GM18861 (cell line): ENCODE results near the gene CCDC74A.
A peak's percentile ranks its signal among the peaks of the same experiment; 100 is the strongest.
"Not testable (repeated sequence)": the region's sequence is repeated elsewhere in the genome, so short reads cannot be mapped to it uniquely, and the experiment has no call there.

Experiments used
- ATAC-seq: cut with Tn5 transposase; IDR thresholded peaks from one replicate; pipeline ENCODE4 v1.9.1; 2021; ENCODE audit not compliant: unreplicated experiment

CCDC74A gene

GRCh38 chr2:131498321-131498973 is 29.2 kb upstream of the CCDC74A start:
- ATAC-seq = peak; percentile 85

GRCh38 chr2:131503587-131503986 is 24.1 kb upstream of the CCDC74A start:
- ATAC-seq = not testable (repeated sequence)

DNA sequence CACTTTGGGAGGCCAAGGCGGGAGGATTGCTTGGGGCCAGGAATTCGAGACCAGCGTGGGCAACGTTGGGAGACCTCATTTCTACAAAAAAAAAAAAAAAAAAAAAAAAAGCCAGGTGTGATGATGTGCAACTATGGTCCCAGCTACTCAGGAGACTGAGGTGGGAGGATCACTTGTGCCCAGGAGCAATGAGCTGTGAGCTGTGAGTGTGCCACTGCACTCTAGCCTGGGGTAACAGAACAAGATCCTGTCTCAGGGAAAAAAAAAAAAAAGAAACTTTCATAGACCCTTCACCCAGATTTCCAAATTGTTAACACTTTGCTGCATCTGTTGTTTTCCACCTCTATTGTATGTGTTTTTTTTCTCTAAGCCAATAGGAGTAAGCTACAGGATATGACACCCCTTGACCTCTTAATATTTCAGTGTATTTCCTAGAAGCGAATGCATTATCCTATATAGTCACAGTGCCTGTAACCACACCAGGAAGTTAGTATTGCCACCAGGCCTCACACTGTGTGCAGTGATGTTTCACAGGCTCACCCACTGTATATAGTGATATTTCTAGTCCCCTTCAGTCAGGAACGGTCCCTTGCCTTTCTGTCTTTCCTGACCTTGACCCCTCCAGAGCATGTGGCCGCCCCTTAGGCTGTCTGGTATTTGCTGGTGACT is 23.5 kb upstream of the CCDC74A start:
- not testable (repeated sequence) for ATAC-seq

GRCh38 chr2:131509615-131510014 is 18.1 kb upstream of the CCDC74A start:
- ATAC-seq = no peak

GRCh38 chr2:131511291-131511968 is 16.3 kb upstream of the CCDC74A start:
- ATAC-seq = not testable (repeated sequence)

DNA sequence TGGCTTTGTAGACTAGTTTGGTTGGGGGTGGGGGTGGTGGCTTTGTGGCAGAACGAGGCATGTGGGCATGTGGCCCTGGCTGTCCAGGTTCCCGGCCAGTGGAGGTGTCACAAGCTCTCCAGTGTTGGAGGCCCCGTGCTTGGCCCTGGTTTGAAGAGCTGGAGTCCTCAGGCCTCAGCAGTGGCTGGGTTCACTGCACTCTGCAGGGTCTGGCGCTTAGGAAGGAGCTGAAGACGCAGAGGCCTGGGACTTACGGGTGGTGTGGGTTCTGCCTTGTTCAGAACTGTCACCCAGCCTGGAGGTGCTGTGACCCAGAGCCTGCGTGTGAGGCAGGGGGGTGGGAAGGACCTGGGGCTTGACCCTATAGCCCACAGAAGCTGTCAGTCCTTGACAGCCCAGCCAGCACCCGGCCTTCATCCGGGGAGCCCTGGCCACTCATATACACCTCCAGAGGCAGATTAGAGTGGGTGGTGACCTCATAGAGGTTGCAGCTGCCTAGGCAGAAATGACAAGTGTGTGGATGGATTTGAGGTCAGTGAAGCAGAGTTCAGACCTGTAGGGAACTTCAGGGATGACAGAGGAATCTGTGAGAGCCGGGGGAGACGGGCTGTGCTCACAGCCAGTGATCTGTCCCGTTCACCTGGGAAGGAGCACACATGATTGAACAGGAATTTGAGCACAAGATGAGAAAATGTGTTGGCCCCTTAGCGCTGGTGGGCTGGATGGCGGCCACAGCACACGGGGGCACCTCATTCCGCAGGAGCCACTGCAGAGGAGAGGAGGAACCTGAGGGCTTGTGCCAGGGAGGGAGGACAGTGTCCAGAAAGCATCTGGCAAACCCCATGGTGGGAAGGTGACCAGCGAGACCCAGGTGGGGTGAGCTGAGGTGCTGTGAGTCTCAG is 15.5 kb upstream of the CCDC74A start:
- not testable (repeated sequence) for ATAC-seq

DNA sequence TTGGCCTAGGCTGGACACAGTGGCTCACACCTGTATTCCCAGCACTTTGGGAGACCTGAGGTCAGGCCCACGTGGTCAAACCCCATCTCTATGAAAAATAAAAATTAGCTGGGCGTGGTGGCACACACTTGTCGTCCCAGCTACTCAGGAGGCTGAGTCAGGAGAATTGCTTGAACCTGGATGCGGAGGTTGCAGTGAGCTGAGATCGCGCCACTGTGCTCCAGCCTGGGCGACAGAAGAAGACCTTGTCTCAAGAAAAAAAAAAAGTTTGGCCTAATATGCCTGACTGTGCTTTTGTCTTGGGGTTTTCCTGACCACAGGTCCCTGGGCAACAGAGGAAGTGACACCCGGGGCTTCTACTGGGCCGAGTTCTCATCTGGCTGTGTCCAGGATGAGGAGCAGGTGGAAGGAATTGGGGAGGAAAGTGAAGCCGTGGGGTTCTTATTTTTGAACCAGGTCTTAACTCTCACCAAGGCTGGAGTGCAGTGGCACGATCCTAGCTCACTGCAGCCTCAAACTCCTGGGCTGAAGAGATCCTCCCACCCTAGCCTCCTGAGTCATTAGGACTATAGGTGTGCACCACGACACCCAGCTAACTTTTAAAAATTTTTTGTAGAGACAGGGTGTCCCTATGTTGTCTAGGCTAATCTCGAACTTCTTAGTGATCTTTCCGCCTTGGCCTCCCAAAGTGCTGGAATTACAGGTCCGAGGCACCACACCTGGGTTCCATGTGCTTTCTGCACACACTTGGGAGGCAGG is 13.1 kb upstream of the CCDC74A start:
- ATAC-seq = peak; percentile 76

DNA sequence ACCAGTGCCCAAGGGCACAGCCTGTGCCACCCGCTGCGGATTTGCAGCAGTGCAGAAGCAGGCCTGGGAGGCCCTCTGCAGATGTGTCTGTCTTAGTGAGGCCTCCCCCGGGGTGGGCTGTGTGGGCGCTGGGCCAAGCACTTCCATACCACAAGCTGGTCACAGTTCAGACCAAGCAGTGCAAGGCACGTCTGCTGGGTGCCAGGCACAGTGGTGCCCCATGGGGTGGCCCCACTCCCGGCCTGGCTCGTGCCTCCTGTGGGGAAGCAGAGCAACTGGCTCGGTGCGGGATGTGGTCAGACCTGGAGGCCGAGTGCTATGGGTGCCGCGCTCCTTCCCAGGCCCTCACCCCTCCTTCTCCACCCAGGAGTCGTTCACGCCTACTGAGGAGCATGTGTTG is 12.5 kb upstream of the CCDC74A start:
- ATAC-seq = not testable (repeated sequence)

GRCh38 chr2:131516011-131516410 is 11.7 kb upstream of the CCDC74A start:
- no peak for ATAC-seq

- not testable (repeated sequence) for ATAC-seq
These were observed 11.1 kb upstream of the CCDC74A start for GRCh38 chr2:131516621-131517020.

DNA sequence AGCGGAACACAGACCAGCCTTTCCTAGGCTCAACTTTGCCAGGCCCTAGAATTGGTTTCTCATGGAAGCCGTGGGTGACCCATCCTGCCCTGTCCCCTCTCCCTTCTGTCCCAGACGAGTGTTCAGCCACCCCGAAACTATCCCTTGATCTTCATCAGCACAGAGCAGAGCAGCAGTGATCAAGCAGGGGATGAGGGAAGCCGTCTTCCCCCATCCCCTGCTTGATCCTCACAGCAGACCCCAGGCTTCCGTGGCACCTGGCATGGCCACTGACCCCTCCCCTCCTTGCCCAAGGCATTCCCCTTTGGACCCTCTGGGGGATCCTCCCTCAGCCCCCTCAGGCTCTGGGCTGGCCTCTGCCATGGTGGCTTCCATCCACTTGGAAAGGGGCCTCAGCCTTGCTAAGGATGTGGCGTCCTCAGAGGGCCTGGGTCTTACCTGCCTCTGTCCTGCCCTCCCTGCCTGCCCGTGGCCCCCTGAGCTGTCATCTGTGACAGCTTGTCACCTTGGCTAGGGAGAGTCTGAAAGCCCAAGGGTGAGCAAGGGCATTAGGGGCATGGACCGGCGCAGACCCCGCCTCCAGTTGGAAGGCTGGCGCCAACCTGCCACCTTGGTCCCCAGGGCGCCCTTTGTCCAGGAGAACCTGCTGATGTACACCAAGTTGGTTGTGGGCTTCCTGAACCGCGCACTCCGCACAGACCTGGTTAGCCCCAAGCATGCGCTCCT is 10.4 kb upstream of the CCDC74A start:
- ATAC-seq = no peak

- not testable (repeated sequence) for ATAC-seq
These were observed 9.8 kb upstream of the CCDC74A start for GRCh38 chr2:131517856-131518255.

- not testable (repeated sequence) for ATAC-seq
These were observed 9.2 kb upstream of the CCDC74A start for GRCh38 chr2:131518531-131518930.

- no peak for ATAC-seq
These were observed 8.2 kb upstream of the CCDC74A start for GRCh38 chr2:131519466-131519865.

- not testable (repeated sequence) for ATAC-seq
These were observed 7.7 kb upstream of the CCDC74A start for GRCh38 chr2:131519871-131520470.

DNA sequence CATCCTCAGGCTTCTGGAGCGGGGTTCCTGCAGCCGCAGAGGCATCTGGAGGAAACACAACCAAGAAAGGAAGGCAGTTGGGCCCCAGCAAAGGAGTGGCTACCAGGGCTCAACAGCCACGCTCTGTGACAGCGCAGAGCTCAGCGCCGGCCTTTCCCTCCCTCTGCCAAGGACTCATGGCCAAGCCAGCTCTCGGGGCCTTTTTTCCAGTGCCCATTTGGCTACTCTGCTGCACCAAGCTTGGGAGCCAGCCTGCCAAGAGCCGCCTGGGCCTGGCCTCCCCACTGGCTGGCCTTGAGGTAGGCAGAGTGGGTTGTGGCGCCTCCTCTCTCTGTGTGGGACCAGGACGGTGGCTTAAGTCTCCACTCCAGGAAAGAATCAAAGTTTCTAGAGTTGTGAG is 7.2 kb upstream of the CCDC74A start:
- no peak for ATAC-seq

- not testable (repeated sequence) for ATAC-seq
These were observed 6.2 kb upstream of the CCDC74A start for GRCh38 chr2:131521524-131521923.

DNA sequence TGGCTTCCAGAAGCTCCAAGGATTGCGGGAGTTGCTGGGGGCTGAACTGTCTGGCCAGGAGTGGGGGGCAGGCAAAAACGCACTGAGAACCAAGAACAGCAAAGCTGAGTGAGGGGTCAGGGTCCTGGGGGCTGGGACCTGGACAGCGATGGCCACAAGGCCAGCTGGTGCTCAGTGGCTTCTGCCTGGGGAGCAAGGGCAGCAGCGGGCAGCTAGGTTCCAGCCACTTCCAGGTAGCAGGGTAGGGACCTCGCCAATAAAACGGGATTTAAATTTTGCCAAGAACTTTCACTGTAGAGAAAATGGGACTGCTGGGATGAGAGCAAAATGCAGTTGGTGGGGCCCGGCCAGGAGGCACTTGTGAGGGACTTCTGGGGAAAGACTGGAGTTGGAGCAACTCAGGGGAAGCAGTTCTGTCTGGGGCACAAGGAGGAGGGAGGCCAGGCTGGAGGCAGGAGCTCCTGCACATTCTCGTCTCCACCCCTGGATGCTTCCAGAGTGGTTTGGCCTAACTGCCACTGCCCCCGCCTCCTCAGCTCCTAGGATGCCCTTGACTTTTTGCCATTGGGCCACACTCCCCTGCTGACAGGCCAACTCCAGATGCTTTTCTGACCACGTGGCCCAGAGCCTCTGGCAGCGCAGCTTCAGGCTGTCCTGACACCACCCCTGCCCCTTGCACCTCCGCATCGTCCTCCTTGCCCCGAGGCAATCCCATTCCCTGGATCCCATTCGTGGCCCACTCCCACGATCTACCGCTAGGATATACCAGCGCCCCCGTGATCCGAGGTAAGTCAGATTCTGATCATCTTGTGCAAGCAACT is 5.5 kb upstream of the CCDC74A start:
- no peak for ATAC-seq
